ENCODE data around the gene TBP. TPM values are rescaled to one million over a fixed set of nuclear protein-coding genes. Genes with fewer than 3 reads are reported as not detected.
A peak's percentile ranks its signal among the peaks of the same experiment; 100 is the strongest.

The TBP gene
- 16.1 and 19.9 TPM in 2 replicates for polyA plus RNA-seq (2011; rRNA removed)
- polyA plus RNA-seq (2012; cell fraction: cytosol; rRNA removed), result 39.0 and 49.9 TPM in 2 replicates
- 36.9 and 66.9 TPM in 2 replicates for polyA plus RNA-seq (2012; cell fraction: nucleus; rRNA removed)
- polyA plus RNA-seq (2017; fragmentation: RNase III; extraction: RNeasy Plus Mini Kit Qiagen cat#74134 plus additional on column Dnase treatment), result 11.8 to 12.3 TPM (median 12.2 TPM) in 3 replicates
- 15.8 and 15.9 TPM in 2 replicates for polyA minus RNA-seq (2011; rRNA and poly(A)+ RNA removed)

DNA sequence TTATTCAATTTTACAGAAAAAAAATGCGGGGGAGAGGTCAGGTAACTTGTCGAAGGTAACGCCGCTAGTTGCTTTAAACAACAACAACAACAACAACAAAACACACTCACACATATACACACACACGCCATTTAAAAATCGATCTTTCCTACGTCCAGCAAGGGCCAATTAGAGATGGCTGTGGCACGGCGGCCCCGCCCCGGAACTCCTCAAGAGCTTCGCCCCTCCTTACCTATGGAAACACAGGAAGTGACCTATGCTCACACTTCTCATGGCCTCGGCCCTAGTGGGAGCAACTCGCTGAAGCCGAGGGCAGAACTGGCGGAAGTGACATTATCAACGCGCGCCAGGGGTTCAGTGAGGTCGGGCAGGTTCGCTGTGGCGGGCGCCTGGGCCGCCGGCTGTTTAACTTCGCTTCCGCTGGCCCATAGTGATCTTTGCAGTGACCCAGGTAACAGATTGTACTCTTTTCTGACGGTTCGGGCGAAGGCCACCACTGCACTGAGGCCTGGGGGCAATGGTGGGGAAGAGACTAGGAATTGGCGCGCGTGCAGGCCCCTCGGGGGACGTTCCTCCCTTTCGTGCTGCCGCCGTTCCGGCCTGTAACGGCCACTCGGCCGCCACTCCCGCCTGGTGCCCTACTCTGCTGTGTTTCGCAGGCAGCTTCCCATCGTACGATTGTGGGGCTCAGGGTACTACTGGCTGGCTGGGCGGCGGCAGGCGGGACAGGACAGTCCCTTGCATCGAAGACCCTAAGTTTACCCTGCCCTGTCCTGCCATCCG, at the start of gene TBP:
Gene TBP (plus strand): TSS at position 357 of the 783 bp plus-strand sequence. CDS start 2,661 bp downstream, outside the sequence.
- H3K4me1 ChIP-seq, result peaks cover 16% of the 10 kb centered on the region; the same call in 2 of the 3 replicates
- peak within 1 kb of the TSS; percentile 83 to 93 for H3K27ac ChIP-seq
- H3K9me3 ChIP-seq, result no peaks in the 10 kb centered on the region
- CTCF ChIA-PET, result no interaction called here
- FAIRE-seq (no peak), ATAC-seq (peak; percentile 96), DNase-seq (ENCODE audit: low read depth in 1 of 2, low spot score in 1 of 2) (peak; percentile 75 to 98)
- peak within 1 kb of the TSS; percentile 96 for H3K4me3 ChIP-seq
- under 1% methylated on average over 31 of the region's 51 CpGs for WGBS (ENCODE audit: missing lambda C conversion rate)
- peak within 1 kb of the TSS; percentile 83 for H3K4me2 ChIP-seq
- POLR2A ChIA-PET, result interaction anchor here (1.0 to 1.1 kb wide), 2 partner anchors 30 to 802 kb away, joined by 6 to 7 read pairs; partner anchors contain the start of genes DYNLT2, ERMARD and PDCD2
- no peak for TF ChIP-seq CBX2 (IDR thresholded peaks at IDR 0.05; ENCODE audit: borderline replicate concordance, low read depth)
- TF ChIP-seq KDM5A (IDR thresholded peaks at IDR 0.05), result peak; percentile 70
- no peak for TF ChIP-seq KDM1A (IDR thresholded peaks at IDR 0.05; ENCODE audit: low read depth)
- peak; percentile 47 for TF ChIP-seq POLR2A (IDR thresholded peaks at IDR 0.05; ENCODE audit: low read length)
- no peak for TF ChIP-seq CEBPB (IDR thresholded peaks at IDR 0.05)
- no peak for TF ChIP-seq NR3C1 (IDR thresholded peaks at IDR 0.05)
- TF ChIP-seq, protein P1, sequence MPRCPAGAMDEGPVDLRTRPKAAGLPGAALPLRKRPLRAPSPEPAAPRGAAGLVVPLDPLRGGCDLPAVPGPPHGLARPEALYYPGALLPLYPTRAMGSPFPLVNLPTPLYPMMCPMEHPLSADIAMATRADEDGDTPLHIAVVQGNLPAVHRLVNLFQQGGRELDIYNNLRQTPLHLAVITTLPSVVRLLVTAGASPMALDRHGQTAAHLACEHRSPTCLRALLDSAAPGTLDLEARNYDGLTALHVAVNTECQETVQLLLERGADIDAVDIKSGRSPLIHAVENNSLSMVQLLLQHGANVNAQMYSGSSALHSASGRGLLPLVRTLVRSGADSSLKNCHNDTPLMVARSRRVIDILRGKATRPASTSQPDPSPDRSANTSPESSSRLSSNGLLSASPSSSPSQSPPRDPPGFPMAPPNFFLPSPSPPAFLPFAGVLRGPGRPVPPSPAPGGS (IDR thresholded peaks at IDR 0.05), result 0 out of 3 replicates have a peak, but pooled peaks have one; percentile 20
- TF ChIP-seq PHF8 (IDR thresholded peaks at IDR 0.05; ENCODE audit: borderline replicate concordance, low read depth), result peak; percentile 65
- TF ChIP-seq MAZ (IDR thresholded peaks at IDR 0.05; ENCODE audit: borderline replicate concordance, low read depth, low read length), result no peak
- TF ChIP-seq, protein P2, sequence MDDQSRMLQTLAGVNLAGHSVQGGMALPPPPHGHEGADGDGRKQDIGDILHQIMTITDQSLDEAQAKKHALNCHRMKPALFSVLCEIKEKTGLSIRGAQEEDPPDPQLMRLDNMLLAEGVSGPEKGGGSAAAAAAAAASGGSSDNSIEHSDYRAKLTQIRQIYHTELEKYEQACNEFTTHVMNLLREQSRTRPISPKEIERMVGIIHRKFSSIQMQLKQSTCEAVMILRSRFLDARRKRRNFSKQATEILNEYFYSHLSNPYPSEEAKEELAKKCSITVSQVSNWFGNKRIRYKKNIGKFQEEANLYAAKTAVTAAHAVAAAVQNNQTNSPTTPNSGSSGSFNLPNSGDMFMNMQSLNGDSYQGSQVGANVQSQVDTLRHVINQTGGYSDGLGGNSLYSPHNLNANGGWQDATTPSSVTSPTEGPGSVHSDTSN (IDR thresholded peaks at IDR 0.05), result no peak
- TF ChIP-seq RFX5 (IDR thresholded peaks at IDR 0.05), result 0 out of 2 replicates have a peak, but pooled peaks have one; percentile 29
- TF ChIP-seq CBX8 (IDR thresholded peaks at IDR 0.05), result no peak
- peak; percentile 49 to 79; a peak in 4 of 5 replicates for TF ChIP-seq JUN (IDR thresholded peaks at IDR 0.05)
- TF ChIP-seq ZC3H11A (IDR thresholded peaks at IDR 0.05), result no peak
- TF ChIP-seq, protein P3, sequence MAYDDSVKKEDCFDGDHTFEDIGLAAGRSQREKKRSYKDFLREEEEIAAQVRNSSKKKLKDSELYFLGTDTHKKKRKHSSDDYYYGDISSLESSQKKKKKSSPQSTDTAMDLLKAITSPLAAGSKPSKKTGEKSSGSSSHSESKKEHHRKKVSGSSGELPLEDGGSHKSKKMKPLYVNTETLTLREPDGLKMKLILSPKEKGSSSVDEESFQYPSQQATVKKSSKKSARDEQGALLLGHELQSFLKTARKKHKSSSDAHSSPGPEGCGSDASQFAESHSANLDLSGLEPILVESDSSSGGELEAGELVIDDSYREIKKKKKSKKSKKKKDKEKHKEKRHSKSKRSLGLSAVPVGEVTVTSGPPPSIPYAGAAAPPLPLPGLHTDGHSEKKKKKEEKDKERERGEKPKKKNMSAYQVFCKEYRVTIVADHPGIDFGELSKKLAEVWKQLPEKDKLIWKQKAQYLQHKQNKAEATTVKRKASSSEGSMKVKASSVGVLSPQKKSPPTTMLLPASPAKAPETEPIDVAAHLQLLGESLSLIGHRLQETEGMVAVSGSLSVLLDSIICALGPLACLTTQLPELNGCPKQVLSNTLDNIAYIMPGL (CRISPR knock-in tag; IDR thresholded peaks at IDR 0.05; ENCODE audit: borderline replicate concordance), result no peak
- TF ChIP-seq, protein P4, sequence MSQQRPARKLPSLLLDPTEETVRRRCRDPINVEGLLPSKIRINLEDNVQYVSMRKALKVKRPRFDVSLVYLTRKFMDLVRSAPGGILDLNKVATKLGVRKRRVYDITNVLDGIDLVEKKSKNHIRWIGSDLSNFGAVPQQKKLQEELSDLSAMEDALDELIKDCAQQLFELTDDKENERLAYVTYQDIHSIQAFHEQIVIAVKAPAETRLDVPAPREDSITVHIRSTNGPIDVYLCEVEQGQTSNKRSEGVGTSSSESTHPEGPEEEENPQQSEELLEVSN (IDR thresholded peaks at IDR 0.05; ENCODE audit: borderline replicate concordance, low read depth), result no peak
- TF ChIP-seq, protein P5, sequence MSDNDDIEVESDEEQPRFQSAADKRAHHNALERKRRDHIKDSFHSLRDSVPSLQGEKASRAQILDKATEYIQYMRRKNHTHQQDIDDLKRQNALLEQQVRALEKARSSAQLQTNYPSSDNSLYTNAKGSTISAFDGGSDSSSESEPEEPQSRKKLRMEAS (IDR thresholded peaks at IDR 0.05), result peak; percentile 79
- no peak for TF ChIP-seq NFE2L2 (conservative IDR thresholded peaks at IDR 0.05; ENCODE audit: low read length)
- TF ChIP-seq MAFK (IDR thresholded peaks at IDR 0.05; ENCODE audit: partially characterized antibody), result no peak
- TF ChIP-seq, protein P6, sequence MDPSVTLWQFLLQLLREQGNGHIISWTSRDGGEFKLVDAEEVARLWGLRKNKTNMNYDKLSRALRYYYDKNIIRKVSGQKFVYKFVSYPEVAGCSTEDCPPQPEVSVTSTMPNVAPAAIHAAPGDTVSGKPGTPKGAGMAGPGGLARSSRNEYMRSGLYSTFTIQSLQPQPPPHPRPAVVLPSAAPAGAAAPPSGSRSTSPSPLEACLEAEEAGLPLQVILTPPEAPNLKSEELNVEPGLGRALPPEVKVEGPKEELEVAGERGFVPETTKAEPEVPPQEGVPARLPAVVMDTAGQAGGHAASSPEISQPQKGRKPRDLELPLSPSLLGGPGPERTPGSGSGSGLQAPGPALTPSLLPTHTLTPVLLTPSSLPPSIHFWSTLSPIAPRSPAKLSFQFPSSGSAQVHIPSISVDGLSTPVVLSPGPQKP (IDR thresholded peaks at IDR 0.05; ENCODE audit: low read depth, low read length), result no peak
